Measurements from ENCODE around the gene SLC9C2.

DNA sequence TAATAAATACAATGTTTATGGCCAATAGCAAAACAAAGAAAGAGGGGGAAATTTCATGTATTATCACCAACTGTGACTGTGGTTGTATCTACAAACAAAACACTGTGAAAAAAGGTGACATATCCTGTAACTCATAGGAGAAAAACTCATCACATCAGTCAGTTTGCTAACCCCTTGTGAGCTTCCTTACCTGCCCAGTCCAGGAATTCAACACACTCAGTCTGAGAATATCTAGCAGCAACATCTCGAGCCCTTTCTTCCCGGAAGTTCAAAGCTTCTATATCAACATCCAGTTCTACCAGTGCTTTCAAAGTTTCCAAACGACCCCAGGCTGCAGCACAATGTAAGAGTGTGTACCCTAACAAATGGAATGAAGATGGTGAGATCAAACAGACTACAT is 43.8 kb upstream of the SLC9C2 start:
- TF ChIP-seq CTCF (IDR thresholded peaks at IDR 0.05; ENCODE audit: insufficient read depth, low read depth, low read length) (no peak), EZH2 (IDR thresholded peaks at IDR 0.05; ENCODE audit: insufficient read depth, low read length) (no peak)

Measured in astrocyte (in vitro differentiated cells and primary cell).